ENCODE measurements around the gene ROCK1.

The ROCK1 gene

DNA sequence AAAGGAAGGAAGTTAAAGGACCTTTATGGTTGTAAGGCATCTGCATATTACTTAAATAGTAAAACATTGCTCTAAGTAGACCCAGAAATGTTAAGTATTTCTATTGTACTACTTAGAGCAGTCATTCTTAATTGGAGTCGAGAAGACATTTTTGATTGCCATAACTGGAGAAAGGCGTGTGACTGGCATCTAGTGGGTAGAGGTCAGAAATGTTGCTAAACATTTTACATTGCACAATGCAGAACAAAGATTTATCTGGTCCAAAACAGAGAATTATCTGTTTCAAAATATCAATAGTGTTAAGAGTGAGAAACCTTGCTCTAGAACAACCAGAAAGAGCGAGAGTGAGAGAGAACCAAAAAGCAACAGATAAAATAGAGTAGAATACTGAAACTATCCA is 23.3 kb upstream of the ROCK1 start:
- ChIA-PET POLR2A (no interaction called here), CTCF (interaction anchor here (1.4 kb wide), 1 partner anchor 18 kb away, joined by 4 read pairs; no protein-coding TSS in a partner anchor)
- no peak overlapping the region for H3K4me3 ChIP-seq (ENCODE audit: low read depth, low read length)
- DNase-seq (ENCODE audit: low read depth, low spot score), result no peak
- TF ChIP-seq, protein P1, sequence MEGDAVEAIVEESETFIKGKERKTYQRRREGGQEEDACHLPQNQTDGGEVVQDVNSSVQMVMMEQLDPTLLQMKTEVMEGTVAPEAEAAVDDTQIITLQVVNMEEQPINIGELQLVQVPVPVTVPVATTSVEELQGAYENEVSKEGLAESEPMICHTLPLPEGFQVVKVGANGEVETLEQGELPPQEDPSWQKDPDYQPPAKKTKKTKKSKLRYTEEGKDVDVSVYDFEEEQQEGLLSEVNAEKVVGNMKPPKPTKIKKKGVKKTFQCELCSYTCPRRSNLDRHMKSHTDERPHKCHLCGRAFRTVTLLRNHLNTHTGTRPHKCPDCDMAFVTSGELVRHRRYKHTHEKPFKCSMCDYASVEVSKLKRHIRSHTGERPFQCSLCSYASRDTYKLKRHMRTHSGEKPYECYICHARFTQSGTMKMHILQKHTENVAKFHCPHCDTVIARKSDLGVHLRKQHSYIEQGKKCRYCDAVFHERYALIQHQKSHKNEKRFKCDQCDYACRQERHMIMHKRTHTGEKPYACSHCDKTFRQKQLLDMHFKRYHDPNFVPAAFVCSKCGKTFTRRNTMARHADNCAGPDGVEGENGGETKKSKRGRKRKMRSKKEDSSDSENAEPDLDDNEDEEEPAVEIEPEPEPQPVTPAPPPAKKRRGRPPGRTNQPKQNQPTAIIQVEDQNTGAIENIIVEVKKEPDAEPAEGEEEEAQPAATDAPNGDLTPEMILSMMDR (IDR thresholded peaks at IDR 0.05; ENCODE audit: insufficient read depth, low read length, missing control alignments), result peak; percentile 16

DNA sequence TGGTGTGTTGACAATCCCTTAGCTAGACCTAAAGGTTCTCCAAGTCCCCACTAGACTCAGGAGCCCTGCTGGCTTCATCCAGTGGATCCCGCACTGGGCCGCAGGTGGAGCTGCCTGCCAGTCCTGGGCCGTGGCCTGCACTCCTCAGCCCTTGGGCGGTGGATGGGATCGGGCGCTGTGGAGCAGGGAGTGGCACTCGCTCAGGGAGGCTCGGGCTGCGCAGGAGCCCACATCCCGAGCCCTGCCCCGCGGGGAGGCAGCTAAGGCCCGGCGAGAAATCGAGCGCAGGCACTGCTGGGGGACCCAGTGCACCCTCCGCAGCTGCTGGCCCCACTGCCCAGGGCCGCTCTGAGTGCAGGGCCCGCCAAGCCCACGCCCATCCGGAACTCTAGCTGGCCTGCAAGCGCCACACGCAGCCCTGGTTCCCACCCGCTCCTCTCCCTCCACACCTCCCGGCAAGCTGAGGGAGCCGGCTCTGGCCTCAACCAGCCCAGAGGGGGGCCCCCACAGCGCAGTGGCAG is 20.8 kb upstream of the ROCK1 start:
- H3K4me3 ChIP-seq (ENCODE audit: low read depth, low read length), result no peak overlapping the region
- DNase-seq (ENCODE audit: low read depth, low spot score), result no peak
- TF ChIP-seq, protein P1 (IDR thresholded peaks at IDR 0.05; ENCODE audit: insufficient read depth, low read length, missing control alignments), result no peak
- POLR2A ChIA-PET, result interaction anchor here (1.3 kb wide), 1 partner anchor 20 kb away, joined by 5 read pairs; the partner anchor contains the start of gene ROCK1
- CTCF ChIA-PET, result interaction anchor here (0.9 kb wide), 1 partner anchor 16 kb away, joined by 3 read pairs; no protein-coding TSS in a partner anchor

DNA sequence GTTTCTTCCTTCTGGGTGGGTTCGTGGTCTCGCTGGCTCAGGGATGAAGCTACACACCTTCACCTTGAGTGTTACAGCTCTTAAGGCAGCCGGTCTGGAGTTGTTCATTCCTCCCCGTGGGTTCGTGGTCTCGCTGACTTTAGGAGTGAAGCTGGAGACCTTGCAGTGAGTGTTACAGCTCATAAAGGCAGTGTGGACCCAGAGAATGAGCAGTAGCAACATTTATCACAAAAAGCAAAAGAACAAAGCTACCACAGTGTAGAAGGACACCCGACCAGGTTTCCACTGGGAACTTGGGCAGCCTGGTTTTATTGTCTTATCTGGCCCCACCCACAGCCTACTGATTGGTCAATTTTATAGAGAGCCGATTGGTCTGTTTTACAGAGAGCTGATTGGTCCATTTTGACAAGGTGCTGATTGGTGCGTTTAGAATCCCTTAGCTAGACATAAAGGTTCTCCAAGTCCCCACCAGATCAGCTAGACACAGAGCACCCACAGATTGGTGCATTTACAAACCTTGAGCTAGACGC is 20.1 kb upstream of the ROCK1 start:
- ChIA-PET POLR2A (interaction anchor here (1.3 kb wide), 1 partner anchor 20 kb away, joined by 5 read pairs; the partner anchor contains the start of gene ROCK1), CTCF (interaction anchor here (0.9 kb wide), 1 partner anchor 15 kb away, joined by 3 read pairs; no protein-coding TSS in a partner anchor)
- TF ChIP-seq, protein P1 (IDR thresholded peaks at IDR 0.05; ENCODE audit: insufficient read depth, low read length, missing control alignments), result no peak
- H3K4me3 ChIP-seq (ENCODE audit: low read depth, low read length), result no peak overlapping the region
- DNase-seq (ENCODE audit: low read depth, low spot score), result no peak

DNA sequence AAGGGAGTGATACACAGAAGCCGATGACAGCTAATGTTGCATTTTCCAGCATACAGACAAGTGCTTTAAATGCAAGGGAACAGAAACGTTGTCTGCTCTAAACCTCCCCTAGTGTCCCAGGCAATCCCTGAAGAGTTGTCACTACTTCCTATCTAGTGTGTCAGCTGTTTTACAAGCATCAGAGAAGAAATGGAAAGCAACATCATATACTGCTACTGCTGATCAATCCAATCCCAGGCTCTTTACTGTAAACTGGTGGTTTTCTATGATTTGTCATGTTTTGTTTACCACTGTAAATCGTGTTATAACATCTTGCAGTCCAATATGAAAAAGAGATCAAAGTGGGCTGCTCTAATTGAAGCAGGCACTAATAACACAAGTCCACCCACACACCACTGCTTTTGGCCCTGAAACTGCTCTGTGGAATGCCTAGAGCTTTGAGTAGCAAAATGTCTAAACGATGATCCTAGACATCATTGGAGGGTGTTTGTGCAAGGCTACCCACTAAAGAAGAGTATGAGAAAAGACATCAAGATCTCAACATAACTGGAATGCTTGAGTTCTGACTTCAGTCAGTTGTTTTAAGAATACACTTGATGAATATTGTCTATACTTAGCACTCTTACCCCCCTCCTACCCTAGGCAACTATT is 18.1 kb upstream of the ROCK1 start:
- peak; percentile 86 for DNase-seq (ENCODE audit: low read depth, low spot score)
- POLR2A ChIA-PET, result interaction anchor here (1.6 to 1.7 kb wide), 2 partner anchors 13 to 18 kb away, joined by 11 to 13 read pairs; partner anchors contain the start of gene ROCK1
- CTCF ChIA-PET, result interaction anchor here (2.6 kb wide), 1 partner anchor 13 kb away, joined by 11 read pairs; no protein-coding TSS in a partner anchor

DNA sequence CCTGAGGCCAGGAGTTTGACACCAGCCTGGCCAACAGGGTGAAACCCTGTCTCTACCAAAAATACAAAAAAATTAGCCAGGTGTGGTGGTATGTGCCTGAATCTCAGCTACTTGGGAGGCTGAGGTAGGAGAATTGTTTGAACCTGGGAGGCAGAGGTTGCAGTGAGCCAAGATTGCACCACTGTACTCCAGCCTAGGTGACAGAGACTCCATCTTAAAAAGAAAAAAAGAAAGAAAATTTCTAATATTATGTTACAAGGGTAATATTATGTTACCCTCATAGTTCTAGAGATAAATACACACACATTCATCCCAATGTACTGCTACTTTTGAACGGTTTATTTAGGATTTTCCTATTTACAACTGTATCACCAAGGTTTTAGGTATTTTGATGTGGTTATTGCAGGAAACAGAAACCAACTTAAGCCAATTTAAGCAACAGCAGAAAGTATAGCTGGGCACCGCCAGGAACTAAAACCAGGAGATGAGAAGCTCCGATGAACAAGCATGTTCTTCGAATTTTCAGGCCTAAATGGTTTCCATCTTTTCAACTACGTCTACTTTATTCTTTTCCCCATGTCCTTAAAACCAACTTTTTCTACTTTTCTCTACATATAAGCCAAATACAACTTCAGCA is 11.8 kb upstream of the ROCK1 start:
- DNase-seq (ENCODE audit: low read depth, low spot score), result no peak
- TF ChIP-seq, protein P1 (IDR thresholded peaks at IDR 0.05; ENCODE audit: insufficient read depth, low read length, missing control alignments), result no peak
- ChIA-PET CTCF (interaction anchor here (0.7 to 1.6 kb wide), 2 partner anchors 57 to 602 kb away, joined by 3 read pairs; no protein-coding TSS in a partner anchor), POLR2A (no interaction called here)
- no peak overlapping the region for H3K4me3 ChIP-seq (ENCODE audit: low read depth, low read length)

More for the DNA sequence above, 18.1 kb upstream of the ROCK1 start:
- no peak overlapping the region for H3K4me3 ChIP-seq (ENCODE audit: low read depth, low read length)
- TF ChIP-seq, protein P1 (IDR thresholded peaks at IDR 0.05; ENCODE audit: insufficient read depth, low read length, missing control alignments), result no peak

DNA sequence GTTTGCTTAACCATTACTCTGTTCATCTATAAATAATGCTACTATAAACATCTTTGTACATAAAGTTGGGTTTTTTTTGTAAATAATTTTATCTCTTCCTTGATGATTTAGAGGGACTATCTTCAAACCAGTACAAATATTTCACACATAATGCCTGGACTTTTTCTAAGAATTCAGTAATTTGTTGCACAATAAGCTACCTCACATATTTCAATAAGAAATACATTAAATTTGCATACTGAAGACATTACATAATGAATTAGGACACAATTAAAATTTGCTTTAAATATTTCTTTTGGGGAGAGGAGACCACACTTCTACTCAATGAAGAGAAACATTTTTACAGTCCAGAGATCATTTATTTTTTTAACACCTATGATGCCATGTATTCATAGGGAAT is 7.2 kb upstream of the ROCK1 start:
- H3K4me3 ChIP-seq (ENCODE audit: low read depth, low read length), result no peak overlapping the region
- ChIA-PET CTCF (no interaction called here), POLR2A (no interaction called here)
- TF ChIP-seq, protein P1 (IDR thresholded peaks at IDR 0.05; ENCODE audit: insufficient read depth, low read length, missing control alignments), result no peak
- no peak for DNase-seq (ENCODE audit: low read depth, low spot score)

Measured in AG04449 (cell line).